Suprapubic skin (tissue), 4 donors: ENCODE measurements around the gene PHF23. TPM values are rescaled to one million over a fixed set of nuclear protein-coding genes. Genes with fewer than 3 reads are reported as not detected.

Source experiments
- DNase-seq, 2 donors: peaks; one replicate each; pipeline ENCODE4 v3.0.0-alpha.2; 2019; ENCODE audit warnings: low spot score in 2 of 2
- H3K27ac ChIP-seq: fragments of 200-600 bp; sonication (generic); one replicate; pipeline ENCODE4 v1.5.1; 2019
- H3K27me3 ChIP-seq: fragments of 200-600 bp; sonication (generic); one replicate; pipeline ENCODE4 v1.5.1; 2019
- H3K36me3 ChIP-seq: fragments of 200-600 bp; sonication (generic); one replicate; pipeline ENCODE4 v1.5.1; 2019
- H3K4me1 ChIP-seq: fragments of 200-600 bp; sonication (generic); one replicate; pipeline ENCODE4 v1.5.1; 2019
- H3K4me3 ChIP-seq: fragments of 200-600 bp; sonication (generic); one replicate; pipeline ENCODE4 v1.5.1; 2019; ENCODE audit warnings: mild to moderate bottlenecking
- H3K9me3 ChIP-seq: fragments of 200-600 bp; sonication (generic); one replicate; pipeline ENCODE4 v1.5.1; 2019
- EP300 ChIP-seq: sonication (generic); formaldehyde crosslinking; IDR thresholded peaks from one replicate; pipeline ENCODE4 v1.6.1; 2017; ENCODE audit warnings: antibody characterized with exemption
- POLR2A ChIP-seq, 2 donors: fragments of 450-650 bp; IDR thresholded peaks; one replicate each; pipeline ENCODE4 v1.6.1; 2017; ENCODE audit warnings: antibody characterized with exemption in 2 of 2, mild to moderate bottlenecking in 2 of 2, moderate library complexity in 2 of 2
- POLR2AphosphoS5 ChIP-seq, 3 donors: sonication (generic); formaldehyde crosslinking; IDR thresholded peaks; one replicate each; pipeline ENCODE4 v1.6.1; 2017; ENCODE audit warnings: antibody characterized with exemption in 3 of 3
- WGBS: methylation state at CpG from one replicate; pipeline ENCODE4 v1.1.5; 2018; 5-methylcytosine and 5-hydroxymethylcytosine counted together
- total RNA-seq, 4 donors: library from RNA; depleted of rRNA; stranded (reverse); fragments of >200 nt; gene quantifications; one replicate each; pipeline ENCODE4 v1.1.0, GENCODE V29; 2016
- TF ChIP-seq, protein P1 (sequence below), 2 donors: fragments of 200-600 bp in 1 of 2; fragments of 450-650 bp in 1 of 2; sonication (generic) in 1 of 2; IDR thresholded peaks; one replicate each; pipeline ENCODE4 v1.5.1; 2016 to 2019; ENCODE audit warnings: antibody characterized with exemption in 2 of 2, mild to moderate bottlenecking in 1 of 2, moderate library complexity in 1 of 2

Gene PHF23
- total RNA-seq, 4 donors from 2014 or later, result 19.0 to 35.0 (median 29.1) TPM

DNA sequence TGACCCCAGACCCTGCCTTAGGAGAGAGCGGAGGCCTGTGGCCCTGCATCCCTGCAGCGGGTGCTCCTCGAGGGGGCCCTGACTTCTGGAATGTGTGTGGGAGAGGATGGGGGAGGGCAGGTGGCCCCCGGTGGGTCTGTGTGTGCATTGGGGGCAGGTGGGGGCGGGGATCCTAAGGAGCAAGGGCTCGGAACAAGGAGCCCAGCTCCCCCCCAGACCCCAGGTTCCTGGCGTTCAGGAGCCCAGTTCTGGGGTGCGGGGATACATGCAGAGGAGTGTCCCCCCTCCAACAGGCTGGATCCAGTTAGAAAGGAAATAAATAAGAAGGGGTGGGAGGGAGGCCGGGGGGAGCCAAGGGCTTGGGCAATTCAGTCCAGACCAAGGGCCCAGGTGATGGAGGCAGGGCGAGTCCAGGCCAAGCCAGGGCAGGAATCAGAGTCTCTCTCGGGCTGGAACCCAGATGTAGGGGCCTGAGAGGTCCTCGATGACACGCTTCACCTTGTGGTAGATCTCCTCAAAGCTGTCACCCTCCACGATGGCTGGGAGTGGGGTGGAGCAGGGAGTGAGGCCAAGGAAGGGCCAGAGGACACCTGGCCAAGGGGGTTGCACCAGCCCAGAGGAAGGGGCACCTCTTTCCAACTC lies 48.9 kb downstream of the PHF23 start:
- H3K4me3 ChIP-seq, result no peak overlapping the region
- TF ChIP-seq, protein P1, sequence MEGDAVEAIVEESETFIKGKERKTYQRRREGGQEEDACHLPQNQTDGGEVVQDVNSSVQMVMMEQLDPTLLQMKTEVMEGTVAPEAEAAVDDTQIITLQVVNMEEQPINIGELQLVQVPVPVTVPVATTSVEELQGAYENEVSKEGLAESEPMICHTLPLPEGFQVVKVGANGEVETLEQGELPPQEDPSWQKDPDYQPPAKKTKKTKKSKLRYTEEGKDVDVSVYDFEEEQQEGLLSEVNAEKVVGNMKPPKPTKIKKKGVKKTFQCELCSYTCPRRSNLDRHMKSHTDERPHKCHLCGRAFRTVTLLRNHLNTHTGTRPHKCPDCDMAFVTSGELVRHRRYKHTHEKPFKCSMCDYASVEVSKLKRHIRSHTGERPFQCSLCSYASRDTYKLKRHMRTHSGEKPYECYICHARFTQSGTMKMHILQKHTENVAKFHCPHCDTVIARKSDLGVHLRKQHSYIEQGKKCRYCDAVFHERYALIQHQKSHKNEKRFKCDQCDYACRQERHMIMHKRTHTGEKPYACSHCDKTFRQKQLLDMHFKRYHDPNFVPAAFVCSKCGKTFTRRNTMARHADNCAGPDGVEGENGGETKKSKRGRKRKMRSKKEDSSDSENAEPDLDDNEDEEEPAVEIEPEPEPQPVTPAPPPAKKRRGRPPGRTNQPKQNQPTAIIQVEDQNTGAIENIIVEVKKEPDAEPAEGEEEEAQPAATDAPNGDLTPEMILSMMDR (IDR thresholded peaks at IDR 0.05), result no peak
- TF ChIP-seq POLR2AphosphoS5 (IDR thresholded peaks at IDR 0.05) (no peak), POLR2A (IDR thresholded peaks at IDR 0.05) (no peak), EP300 (no peak)
- 88% methylated on average over 14 of the region's 14 CpGs for whole genome bisulfite sequencing
- no peaks in the 10 kb centered on the region for H3K9me3 ChIP-seq
- H3K27me3 ChIP-seq, result no peaks in the 10 kb centered on the region
- H3K36me3 ChIP-seq, result peaks cover 21% of the 10 kb centered on the region
- DNase-seq, result no peak
- H3K27ac ChIP-seq, result no peak overlapping the region
- no peaks in the 10 kb centered on the region for H3K4me1 ChIP-seq

DNA sequence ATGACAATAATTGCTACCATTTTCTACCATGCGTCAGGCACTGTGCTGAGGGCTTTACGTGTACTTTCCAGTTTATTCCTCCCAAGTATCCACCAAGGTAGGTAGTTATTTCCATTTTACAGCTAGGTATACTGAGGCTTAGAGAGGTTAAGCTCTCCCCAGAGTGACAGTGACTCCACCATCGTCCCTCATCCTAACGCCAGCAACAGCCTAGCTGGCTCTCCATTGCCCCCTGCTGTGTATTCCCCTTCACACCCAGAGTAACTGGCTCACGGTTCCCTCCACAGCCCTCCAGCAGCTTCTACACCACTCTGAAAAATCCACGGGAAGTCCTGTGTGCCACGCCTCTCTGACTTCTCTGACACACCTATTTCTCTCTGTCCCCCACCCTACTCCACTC lies 53.0 kb downstream of the PHF23 start:
- Histone ChIP-seq H3K27ac (no peak overlapping the region), H3K4me3 (no peak overlapping the region), H3K36me3 (peaks cover 7% of the 10 kb centered on the region), H3K4me1 (no peaks in the 10 kb centered on the region), H3K27me3 (no peaks in the 10 kb centered on the region), H3K9me3 (no peaks in the 10 kb centered on the region)
- TF ChIP-seq POLR2A (IDR thresholded peaks at IDR 0.05) (no peak), POLR2AphosphoS5 (IDR thresholded peaks at IDR 0.05) (no peak), EP300 (no peak)
- TF ChIP-seq, protein P1 (IDR thresholded peaks at IDR 0.05), result no peak
- 53% methylated on average over 7 of the region's 7 CpGs for WGBS
- DNase-seq, result no peak

Other genes starting within 250 kb of the PHF23 start
- 10 to 100 TPM in 3 of 4 donors, 1 to 10 TPM in 1; 9.8 to 34.4 (median 22.8) TPM for gene ALOX12, start 243.4 kb downstream of the PHF23 start, total RNA-seq
- gene RNASEK, start 226.8 kb downstream of the PHF23 start, total RNA-seq, result 100 to 1,000 TPM in 3 of 4 donors, 10 to 100 TPM in 1; 82.2 to 235 (median 219) TPM
- gene BCL6B, start 216.4 kb downstream of the PHF23 start, total RNA-seq, result 1 to 10 TPM; 1.6 to 3.1 (median 1.8) TPM
- gene SLC16A13, start 203.4 kb downstream of the PHF23 start, total RNA-seq, result 1 to 10 TPM; 1.5 to 4.9 (median 3.7) TPM
- 10 to 100 TPM in 1 of 4 donors, 1 to 10 TPM in 2, under 1 TPM in 1; 0.26 to 10.8 (median 5.5) TPM for gene SLC16A11, start 195.4 kb downstream of the PHF23 start, total RNA-seq
- gene CLEC10A, start 159.2 kb downstream of the PHF23 start, total RNA-seq, result 1 to 10 TPM; 1.6 to 3.3 (median 1.7) TPM
- 10 to 100 TPM in 1 of 4 donors, 1 to 10 TPM in 3; 3.4 to 11.8 (median 6.8) TPM for gene ASGR2, start 124.6 kb downstream of the PHF23 start, total RNA-seq
- gene ASGR1, start 60.1 kb downstream of the PHF23 start, total RNA-seq, result 1 to 10 TPM; 1.3 to 2.3 (median 2.0) TPM
- gene DLG4, start 19.6 kb downstream of the PHF23 start, total RNA-seq, result 10 to 100 TPM in 1 of 4 donors, 1 to 10 TPM in 3; 2.9 to 12.7 (median 3.2) TPM
- 1,000 to 10,000 TPM in 1 of 4 donors, 100 to 1,000 TPM in 3; 565 to 1,687 (median 703) TPM for gene ACADVL, start 19.5 kb downstream of the PHF23 start, total RNA-seq
- 10 to 100 TPM; 53.2 to 78.1 (median 55.5) TPM for gene DVL2, start 4.9 kb downstream of the PHF23 start, total RNA-seq
- gene GABARAP, start 3.0 kb upstream of the PHF23 start, total RNA-seq, result 100 to 1,000 TPM; 446 to 840 (median 533) TPM
- gene CTDNEP1, start 12.3 kb upstream of the PHF23 start, total RNA-seq, result 10 to 100 TPM; 54.7 to 80.6 (median 72.1) TPM
- gene ELP5, start 12.8 kb upstream of the PHF23 start, total RNA-seq, result 10 to 100 TPM; 13.6 to 29.7 (median 20.3) TPM
- 10 to 100 TPM in 2 of 4 donors, 1 to 10 TPM in 2; 7.7 to 14.5 (median 11.0) TPM for gene CLDN7, start 23.0 kb upstream of the PHF23 start, total RNA-seq
- 10 to 100 TPM in 2 of 4 donors, 1 to 10 TPM in 2; 2.4 to 19.4 (median 10.8) TPM for gene SLC2A4, start 42.3 kb upstream of the PHF23 start, total RNA-seq
- 1 to 10 TPM; 1.9 to 9.7 (median 4.0) TPM for gene YBX2, start 55.2 kb upstream of the PHF23 start, total RNA-seq
- gene EIF5A, start 68.2 kb upstream of the PHF23 start, total RNA-seq, result 100 to 1,000 TPM; 172 to 314 (median 239) TPM
- 100 to 1,000 TPM in 1 of 4 donors, 10 to 100 TPM in 3; 77.4 to 123 (median 87.0) TPM for gene GPS2, start 75.9 kb upstream of the PHF23 start, total RNA-seq
- gene NEURL4, start 89.9 kb upstream of the PHF23 start, total RNA-seq, result 10 to 100 TPM; 11.7 to 51.3 (median 20.6) TPM
- 10 to 100 TPM in 1 of 4 donors, 1 to 10 TPM in 2, under 1 TPM in 1; 0.70 to 12.4 (median 4.5) TPM for gene ACAP1, start 97.1 kb upstream of the PHF23 start, total RNA-seq
- 10 to 100 TPM in 3 of 4 donors, 1 to 10 TPM in 1; 9.1 to 50.1 (median 32.4) TPM for gene KCTD11, start 112.7 kb upstream of the PHF23 start, total RNA-seq
- under 1 TPM in 1 of 4 donors, not detected in 3; 0.44 TPM for gene TMEM95, start 115.7 kb upstream of the PHF23 start, total RNA-seq
- 10 to 100 TPM; 15.3 to 42.9 (median 20.7) TPM for gene TNK1, start 141.6 kb upstream of the PHF23 start, total RNA-seq
- 10 to 100 TPM; 21.6 to 55.3 (median 40.7) TPM for gene PLSCR3, start 155.1 kb upstream of the PHF23 start, total RNA-seq
- gene TMEM256, start 164.6 kb upstream of the PHF23 start, total RNA-seq, result 100 to 1,000 TPM in 2 of 4 donors, 10 to 100 TPM in 2; 53.5 to 128 (median 89.6) TPM
- 10 to 100 TPM in 1 of 4 donors, 1 to 10 TPM in 3; 5.9 to 17.9 (median 8.1) TPM for gene NLGN2, start 168.4 kb upstream of the PHF23 start, total RNA-seq
- gene SPEM1, start 180.9 kb upstream of the PHF23 start, total RNA-seq, result not detected
- gene SPEM2, start 186.2 kb upstream of the PHF23 start, total RNA-seq, result not detected
- not detected for gene SPEM3, start 189.4 kb upstream of the PHF23 start, total RNA-seq
- gene TMEM102, start 196.0 kb upstream of the PHF23 start, total RNA-seq, result 10 to 100 TPM; 18.7 to 24.5 (median 19.5) TPM
- gene FGF11, start 200.1 kb upstream of the PHF23 start, total RNA-seq, result 10 to 100 TPM; 10.3 to 28.5 (median 12.5) TPM
- gene CHRNB1, start 205.6 kb upstream of the PHF23 start, total RNA-seq, result 10 to 100 TPM in 2 of 4 donors, 1 to 10 TPM in 2; 7.3 to 11.3 (median 9.7) TPM
- 10 to 100 TPM; 36.1 to 65.7 (median 45.3) TPM for gene ZBTB4, start 240.2 kb upstream of the PHF23 start, total RNA-seq
- not detected for gene SLC35G6, start 242.0 kb upstream of the PHF23 start, total RNA-seq
- gene POLR2A, start 244.9 kb upstream of the PHF23 start, total RNA-seq, result 100 to 1,000 TPM; 104 to 194 (median 140) TPM